Lower leg skin (tissue), 4 donors: ENCODE results near the gene TCP11X2. TPM values are rescaled to one million over a fixed set of nuclear protein-coding genes. Genes with fewer than 3 reads are reported as not detected.
"Not testable (repeated sequence)": the region's sequence is repeated elsewhere in the genome, so short reads cannot be mapped to it uniquely, and the experiment has no call there.

Experiments
- DNase-seq, 2 donors: peaks; one replicate each; pipeline ENCODE4 v3.0.0-alpha.2; 2019; ENCODE audit warnings: low spot score in 2 of 2
- H3K4me3 ChIP-seq: fragments of 200-600 bp; sonication (generic); 2 replicates; pipeline ENCODE4 v1.5.1; 2017; ENCODE audit warnings: mild to moderate bottlenecking, low read depth; ENCODE audit not compliant: poor library complexity, severe bottlenecking
- POLR2A ChIP-seq, 2 donors: fragments of 450-650 bp; IDR thresholded peaks; one replicate each; pipeline ENCODE4 v1.6.1; 2016 to 2017; ENCODE audit warnings: antibody characterized with exemption in 2 of 2, mild to moderate bottlenecking in 1 of 2, moderate library complexity in 1 of 2
- WGBS, 2 donors: methylation state at CpG; one replicate each; pipeline ENCODE4 v1.1.5; 2018; 5-methylcytosine and 5-hydroxymethylcytosine counted together
- intact Hi-C: fragments of 100-400 bp; cut with DNase I; formaldehyde crosslinking; loops from one replicate; pipeline ENCODE4 v1.15.0; 2023; ENCODE audit warnings: low total_unique reads
- total RNA-seq, 4 donors: library from RNA; depleted of rRNA; stranded (reverse); fragments of >200 nt; gene quantifications; one replicate each; pipeline ENCODE4 v1.1.0, GENCODE V29; 2016
- TF ChIP-seq, protein P1 (sequence below), 3 donors: fragments of 450-650 bp; IDR thresholded peaks; one replicate each; pipeline ENCODE4 v1.5.1; 2016; ENCODE audit warnings: antibody characterized with exemption in 3 of 3, mild to moderate bottlenecking in 3 of 3, moderate library complexity in 2 of 3

TCP11X2 gene
- not detected for total RNA-seq

DNA sequence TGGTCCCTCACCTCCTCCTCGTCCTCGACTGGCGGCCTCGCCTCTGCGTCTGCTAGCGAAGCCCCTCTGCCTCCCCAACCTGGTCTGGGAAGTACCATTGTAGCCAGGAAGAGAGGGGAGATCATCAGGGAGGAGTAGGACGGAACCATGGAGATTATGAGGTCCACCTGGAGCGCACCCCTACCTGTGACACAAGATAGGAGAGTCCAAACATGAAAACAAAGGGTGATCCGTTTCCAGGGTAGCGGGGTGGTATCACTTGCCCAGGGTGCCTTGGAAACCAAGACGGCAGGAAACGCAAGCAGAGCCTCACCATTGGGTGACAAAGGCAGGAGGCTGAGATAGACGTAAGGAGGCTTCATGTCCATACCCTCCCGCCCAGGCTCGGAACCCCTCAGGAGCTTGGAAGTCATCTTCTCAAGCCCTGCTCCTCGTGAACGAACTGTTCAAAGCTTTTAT lies at the start of gene TCP11X2:
TSS of gene TCP11X2 (minus strand) at position 51 of the 459 bp plus-strand sequence.
- 63 to 68% methylated on average over 5 to 7 of the region's 17 CpGs for WGBS, 2 donors
- peak in 1 of 2 donors; percentile 80 for DNase-seq
- H3K4me3 ChIP-seq, intact Hi-C loops: not testable (repeated sequence)

DNA sequence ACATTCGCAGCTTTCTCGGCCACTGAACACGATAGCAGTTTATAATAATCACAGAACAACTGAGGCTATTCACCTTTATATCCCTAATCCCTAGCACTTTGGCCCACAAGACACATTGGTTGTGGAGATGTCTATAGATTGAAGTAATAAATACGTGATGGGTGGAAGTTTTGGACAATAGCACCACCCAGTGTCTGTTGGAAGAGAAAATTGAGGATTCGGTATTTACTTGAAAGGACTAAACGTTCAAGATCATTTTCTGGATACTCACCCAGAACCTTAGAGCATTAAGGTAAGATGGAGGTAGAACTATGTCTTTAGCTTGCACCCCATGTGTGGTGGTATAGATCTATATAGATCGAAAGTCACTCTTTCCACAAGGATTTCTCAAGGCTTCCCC lies 45.7 kb upstream of the TCP11X2 start:
- intact Hi-C loops: no loop called here
- DNase-seq: no peak
- WGBS, 2 donors: 42 to 54% methylated on average over 7 of the region's 7 CpGs
- no peak overlapping the region for H3K4me3 ChIP-seq
- TF ChIP-seq, protein P1, sequence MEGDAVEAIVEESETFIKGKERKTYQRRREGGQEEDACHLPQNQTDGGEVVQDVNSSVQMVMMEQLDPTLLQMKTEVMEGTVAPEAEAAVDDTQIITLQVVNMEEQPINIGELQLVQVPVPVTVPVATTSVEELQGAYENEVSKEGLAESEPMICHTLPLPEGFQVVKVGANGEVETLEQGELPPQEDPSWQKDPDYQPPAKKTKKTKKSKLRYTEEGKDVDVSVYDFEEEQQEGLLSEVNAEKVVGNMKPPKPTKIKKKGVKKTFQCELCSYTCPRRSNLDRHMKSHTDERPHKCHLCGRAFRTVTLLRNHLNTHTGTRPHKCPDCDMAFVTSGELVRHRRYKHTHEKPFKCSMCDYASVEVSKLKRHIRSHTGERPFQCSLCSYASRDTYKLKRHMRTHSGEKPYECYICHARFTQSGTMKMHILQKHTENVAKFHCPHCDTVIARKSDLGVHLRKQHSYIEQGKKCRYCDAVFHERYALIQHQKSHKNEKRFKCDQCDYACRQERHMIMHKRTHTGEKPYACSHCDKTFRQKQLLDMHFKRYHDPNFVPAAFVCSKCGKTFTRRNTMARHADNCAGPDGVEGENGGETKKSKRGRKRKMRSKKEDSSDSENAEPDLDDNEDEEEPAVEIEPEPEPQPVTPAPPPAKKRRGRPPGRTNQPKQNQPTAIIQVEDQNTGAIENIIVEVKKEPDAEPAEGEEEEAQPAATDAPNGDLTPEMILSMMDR (IDR thresholded peaks at IDR 0.05): no peak
- TF ChIP-seq POLR2A (IDR thresholded peaks at IDR 0.05): no peak

DNA sequence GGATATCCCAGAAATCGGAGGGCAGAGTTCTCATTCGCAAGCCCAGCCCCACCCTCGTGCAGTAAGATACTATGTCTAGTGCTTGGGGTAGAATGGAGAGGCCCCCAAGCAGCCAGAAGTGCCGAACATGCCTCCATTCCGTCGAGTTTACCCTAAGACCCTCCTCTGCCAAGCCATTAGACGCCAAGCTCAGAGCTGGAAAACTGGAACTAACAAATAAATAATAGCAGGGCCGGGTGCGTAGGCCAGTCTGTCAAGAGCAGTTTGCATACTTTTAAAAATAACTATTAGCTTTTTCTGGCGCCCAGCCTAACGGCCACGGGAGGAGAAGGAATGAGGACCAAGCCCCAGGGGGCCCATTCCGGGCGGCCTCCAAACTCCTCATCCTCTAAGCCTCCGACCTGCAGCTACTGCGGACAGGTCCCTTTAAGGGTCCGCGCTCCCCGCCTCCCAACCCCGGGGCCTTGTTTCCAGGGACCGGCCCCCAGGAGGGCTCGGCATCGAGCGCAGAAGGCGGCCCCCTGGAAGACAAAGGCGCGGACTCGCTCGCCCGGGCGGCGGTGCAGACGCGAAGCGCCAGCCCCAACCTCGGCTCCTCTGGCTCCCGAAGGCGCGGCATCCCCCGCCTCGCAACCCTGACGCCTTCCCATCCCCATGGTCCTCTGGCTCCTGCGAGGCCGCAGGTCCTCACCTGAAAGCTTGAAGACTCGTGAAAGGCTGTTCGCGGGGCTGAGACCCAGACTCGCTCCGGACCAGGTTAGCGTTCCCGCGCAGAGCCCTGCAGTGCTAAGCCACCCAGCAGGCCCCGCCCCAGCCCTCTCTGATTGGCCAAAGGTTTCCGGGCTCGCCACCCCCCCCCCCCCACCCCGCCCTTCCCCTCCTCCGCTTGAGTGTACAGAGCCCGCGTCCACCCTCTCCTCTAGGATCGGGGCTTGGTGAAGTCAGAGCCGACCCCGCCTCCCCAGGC lies 44.6 kb upstream of the TCP11X2 start, which contains the start of gene TMSB15A:
TSS of gene TMSB15A (minus strand) at position 765 of the 967 bp plus-strand sequence.
- DNase-seq: peak; percentile 34 to 90
- intact Hi-C loops: no loop called here
- 2 to 42% methylated on average over 11 to 55 of the region's 62 CpGs for WGBS, 2 donors
- no peak within 1 kb of the TSS for H3K4me3 ChIP-seq
- TF ChIP-seq, protein P1 (IDR thresholded peaks at IDR 0.05): no peak
- TF ChIP-seq POLR2A (IDR thresholded peaks at IDR 0.05): no peak

DNA sequence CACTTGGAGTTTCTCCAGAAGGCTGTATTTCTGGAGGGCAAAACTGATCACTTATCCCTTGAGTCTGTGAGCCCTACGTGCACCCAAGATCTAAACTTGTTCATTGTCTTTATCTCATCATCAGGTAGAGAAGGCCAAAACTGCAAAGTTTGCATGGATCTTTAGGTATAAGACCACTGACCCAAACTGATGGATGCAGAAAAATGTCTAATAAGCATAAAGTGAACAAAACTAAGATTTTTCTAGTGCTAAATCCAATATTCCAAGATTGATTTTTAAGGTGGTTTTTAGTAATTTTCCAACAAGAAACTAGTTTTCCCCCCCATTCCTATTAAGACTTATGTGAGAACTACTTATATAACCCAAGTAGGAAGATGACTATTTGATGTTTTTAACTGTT lies 42.9 kb upstream of the TCP11X2 start:
- 91 to 100% methylated on average over 1 of the region's 1 CpG for WGBS, 2 donors
- H3K4me3 ChIP-seq: no peak overlapping the region
- intact Hi-C loops: no loop called here
- no peak for TF ChIP-seq POLR2A (IDR thresholded peaks at IDR 0.05)
- TF ChIP-seq, protein P1 (IDR thresholded peaks at IDR 0.05): no peak
- no peak for DNase-seq

DNA sequence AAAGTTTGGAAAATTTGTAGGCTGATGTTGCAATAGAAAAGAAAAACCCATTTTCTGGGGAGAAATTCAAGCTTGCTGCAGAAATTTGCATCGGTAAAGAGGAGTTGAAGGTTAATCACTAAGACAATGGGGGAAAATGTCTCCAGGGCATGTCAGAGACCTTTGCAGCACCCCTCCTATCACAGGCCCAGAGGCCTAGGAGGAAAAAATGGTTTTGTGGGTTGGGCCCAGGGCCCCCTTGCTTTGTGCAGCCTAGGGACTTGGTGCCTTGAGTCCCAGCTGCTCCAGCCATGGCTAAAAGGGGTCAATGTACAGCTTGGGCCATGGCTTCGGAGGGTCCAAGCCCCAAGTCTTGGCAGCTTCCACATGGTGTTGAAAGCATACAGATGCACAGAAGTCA lies 27.1 kb upstream of the TCP11X2 start:
- no peak overlapping the region for H3K4me3 ChIP-seq
- TF ChIP-seq, protein P1 (IDR thresholded peaks at IDR 0.05): no peak
- no peak for TF ChIP-seq POLR2A (IDR thresholded peaks at IDR 0.05)
- no peak for DNase-seq
- WGBS, 2 donors: 84 to 95% methylated on average over 1 to 2 of the region's 2 CpGs
- intact Hi-C loops: no loop called here

DNA sequence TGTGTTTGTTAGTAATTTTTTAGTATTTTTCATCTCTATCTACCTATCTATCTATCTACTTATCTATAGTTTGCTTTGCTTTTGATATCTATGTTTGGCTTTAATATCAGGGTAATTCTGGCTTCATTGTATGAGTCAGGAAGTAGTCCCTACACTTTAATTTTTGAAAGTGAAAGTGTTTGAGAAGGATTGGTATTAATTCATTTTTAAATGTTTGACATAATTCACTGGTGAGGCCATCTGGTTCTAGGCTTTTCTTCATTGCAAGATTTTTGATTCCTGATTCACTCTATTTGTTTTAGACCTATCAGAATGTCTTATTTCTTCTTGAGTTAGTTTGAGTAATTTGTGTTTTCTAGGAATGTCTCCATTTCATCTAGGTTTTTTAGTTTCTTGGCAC lies 20.2 kb upstream of the TCP11X2 start:
- TF ChIP-seq, protein P1 (IDR thresholded peaks at IDR 0.05): no peak
- TF ChIP-seq POLR2A (IDR thresholded peaks at IDR 0.05): no peak
- DNase-seq: no peak
- intact Hi-C loops: no loop called here
- no peak overlapping the region for H3K4me3 ChIP-seq

DNA sequence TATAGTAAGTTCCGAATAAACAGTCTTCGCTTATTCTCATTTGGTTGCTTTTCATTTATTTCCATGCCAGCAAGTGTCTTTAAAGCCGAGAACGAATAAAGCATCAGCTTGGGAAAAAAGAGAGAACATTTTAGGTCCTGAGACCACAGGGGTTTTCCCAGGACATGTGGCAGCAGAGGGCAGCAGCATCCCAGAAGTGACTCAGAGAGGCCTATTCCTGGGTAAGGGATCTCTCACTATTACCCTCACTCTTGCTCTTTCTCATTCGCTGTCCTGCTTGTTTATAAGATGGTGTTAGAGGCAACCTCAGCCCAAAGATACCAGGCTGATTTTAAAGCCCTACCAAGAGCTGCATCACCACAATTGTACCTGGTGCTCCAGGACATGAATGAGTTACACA lies 7.2 kb upstream of the TCP11X2 start:
- intact Hi-C loops, DNase-seq, H3K4me3 ChIP-seq: not testable (repeated sequence)
- 24 to 37% methylated on average over 2 of the region's 5 CpGs for WGBS, 2 donors

DNA sequence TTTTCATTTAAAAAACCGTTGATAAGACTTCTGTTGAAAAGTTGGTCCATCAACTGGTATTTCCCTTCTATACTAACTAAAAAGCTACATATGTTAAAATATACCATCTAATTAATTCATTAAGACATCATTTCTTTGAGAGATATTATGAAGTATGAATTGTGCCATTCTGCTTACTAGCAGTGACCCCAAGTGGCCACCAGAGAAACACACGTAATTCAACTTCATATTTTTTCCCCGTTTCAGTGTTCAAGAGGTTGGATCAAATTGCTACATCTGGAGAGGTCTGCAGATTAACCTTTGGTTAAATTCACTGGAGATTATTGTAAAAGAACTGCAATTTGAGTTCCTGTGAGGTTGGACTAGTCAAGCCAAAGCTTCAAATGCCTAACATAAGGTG lies 1.4 kb downstream of the TCP11X2 start:
- H3K4me3 ChIP-seq, DNase-seq, intact Hi-C loops: not testable (repeated sequence)
- no CpG with 5 or more reads among the region's 3 CpGs for WGBS, 2 donors

DNA sequence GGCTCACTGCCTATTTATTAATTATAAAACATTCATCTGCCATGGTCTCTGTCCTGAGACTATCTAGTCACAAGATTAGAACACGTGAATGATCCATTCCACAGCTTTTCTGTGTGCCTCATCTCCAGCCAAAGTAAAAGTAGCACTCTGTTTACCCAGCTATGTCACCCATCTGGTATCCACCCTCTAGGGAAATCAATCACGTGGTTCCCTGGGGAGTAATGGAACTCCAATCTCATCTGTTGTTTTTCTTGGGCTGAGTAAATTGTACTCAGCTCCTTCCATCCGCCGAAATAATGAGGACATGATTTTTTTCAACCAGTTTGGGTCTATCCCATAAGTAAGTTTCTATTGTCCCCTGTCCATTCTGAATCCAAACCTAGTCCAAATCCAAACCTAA lies 13.0 kb downstream of the TCP11X2 start:
- WGBS, 2 donors: no CpG with 5 or more reads among the region's 4 CpGs
- H3K4me3 ChIP-seq, DNase-seq, intact Hi-C loops: not testable (repeated sequence)
